ENCODE measurements around the gene LIPC. TPM values are rescaled to one million over a fixed set of nuclear protein-coding genes. Genes with fewer than 3 reads are reported as not detected.

Gene LIPC
- total and polyA plus RNA-seq, 2 of the 4 experiments (the other 2 are of a cell fraction) = 0.07 TPM; not detected in 1

- TF ChIP-seq ELK1 (IDR thresholded peaks at IDR 0.05; ENCODE audit: borderline replicate concordance, low read depth, low read length) = no peak
- no peak for TF ChIP-seq RCOR1 (IDR thresholded peaks at IDR 0.05; ENCODE audit: insufficient replicate concordance, low read length)
- TF ChIP-seq FOS (IDR thresholded peaks at IDR 0.05; ENCODE audit: low read depth, low read length) = no peak
- TF ChIP-seq RFX5 (IDR thresholded peaks at IDR 0.05; ENCODE audit: low read depth, low read length) = no peak
- TF ChIP-seq NFE2L2 (IDR thresholded peaks at IDR 0.05; ENCODE audit: low read depth, low read length) = no peak
- TF ChIP-seq CEBPB (IDR thresholded peaks at IDR 0.05; ENCODE audit: low read depth, low read length) = no peak
- TF ChIP-seq CTCF (conservative IDR thresholded peaks at IDR 0.05; ENCODE audit: low read depth, low read length) = no peak
- TF ChIP-seq SMC3 (IDR thresholded peaks at IDR 0.05; ENCODE audit: low read depth, low read length) = no peak
- no peak for TF ChIP-seq BHLHE40 (IDR thresholded peaks at IDR 0.05; ENCODE audit: low read depth, low read length)
- no peak for TF ChIP-seq USF2 (IDR thresholded peaks at IDR 0.05; ENCODE audit: low read depth, low read length)
- Histone ChIP-seq H4K20me1 (ENCODE audit: insufficient read depth, low read length) (no peaks in the 10 kb centered on the region), H3K4me2 (ENCODE audit: low read depth, low read length) (no peak overlapping the region), H2BK120ac (ENCODE audit: low read depth, low read length) (no peak overlapping the region), H3K23ac (ENCODE audit: low read depth, low read length) (no peak overlapping the region), H3K56ac (ENCODE audit: extremely low read depth, insufficient read depth, low read length) (no peak overlapping the region), H2AK9ac (replicated peaks; ENCODE audit: low read depth, low read length, poor library complexity) (no peak overlapping the region), H2AK5ac (ENCODE audit: low read depth, low read length) (no peak overlapping the region), H3K9me3 (ENCODE audit: control insufficient read depth, insufficient read depth, low read length) (peaks cover 3% of the 10 kb centered on the region; the same call in 1 of the 2 replicates), H3K4ac (ENCODE audit: low read depth, low read length) (no peak overlapping the region), H3K27ac (ENCODE audit: insufficient read depth, low read length) (no peak overlapping the region), H3K4me3 (ENCODE audit: insufficient read depth, low read depth, low read length) (no peak overlapping the region), H3K18ac (ENCODE audit: low read depth, low read length) (no peak overlapping the region), H3K79me1 (ENCODE audit: low read depth in 1 of 2, low read length in 2 of 2) (no peaks in the 10 kb centered on the region), H4K5ac (ENCODE audit: low read depth, low read length) (no peak overlapping the region), H3K9me1 (ENCODE audit: insufficient read depth, low read length) (no peaks in the 10 kb centered on the region), H4K91ac (ENCODE audit: insufficient read depth, low read depth, low read length) (no peak overlapping the region), H2BK20ac (ENCODE audit: low read depth, low read length) (no peak overlapping the region), H3K9ac (ENCODE audit: low read depth, low read length) (no peak overlapping the region), H2BK5ac (ENCODE audit: low read depth, low read length, poor library complexity, severe bottlenecking) (no peak overlapping the region), H2BK15ac (ENCODE audit: low read depth, low read length) (no peak overlapping the region), H3K36me3 (ENCODE audit: control insufficient read depth, insufficient read depth, low read length) (no peaks in the 10 kb centered on the region), H3K4me1 (ENCODE audit: control insufficient read depth, insufficient read depth, low read length) (no peaks in the 10 kb centered on the region), H4K8ac (ENCODE audit: low read depth in 2 of 2, low read length in 2 of 2) (no peak overlapping the region), H2AFZ (replicated peaks; ENCODE audit: low read length, poor library complexity) (no peak overlapping the region), H3K14ac (replicated peaks; ENCODE audit: low read depth, low read length) (no peak overlapping the region), H3K27me3 (ENCODE audit: control insufficient read depth, insufficient read depth, low read length) (peaks cover 3% of the 10 kb centered on the region; the same call in 1 of the 2 replicates)
- in situ Hi-C loops (cut with MboI; ENCODE audit: low sequenced_read_pairs) (no loop called here), dilution Hi-C loops (cut with HindIII; ENCODE audit: low sequenced_read_pairs, unreplicated experiment) (no loop called here), intact Hi-C loops (cut with micrococcal nuclease) (no loop called here)
- no TSS peak for BruUV-seq (replicated peaks)
- ATAC-seq (ENCODE audit: low read depth) = no peak
- 92% methylated on average over 2 of the region's 6 CpGs; no CpG with 5 or more reads in 1 of the 2 experiments for WGBS, 2 experiments (ENCODE audit: extremely low coverage in 2 of 2, insufficient read length in 1 of 2)
- ChIA-PET POLR2A (ENCODE audit: unreplicated experiment) (no interaction called here), CTCF (no interaction called here)
- no peak for DNase-seq
These were observed 134.2 kb downstream of the LIPC start for GRCh38 chr15:58566029-58566428.

All from IMR-90 (cell line).